Activated CD8-positive, alpha-beta memory T cell treated with anti-CD3 and anti-CD28 coated beads, Interleukin-2, amount 50 U/mL, for 4 hours (primary cell): Measurements from ENCODE around the gene CLDN18.
A peak's percentile ranks its signal among the peaks of the same experiment; 100 is the strongest.

Experiments
- DNase-seq: peaks from one replicate; pipeline ENCODE4 v3.0.0-alpha.2; 2020

Gene CLDN18

DNA sequence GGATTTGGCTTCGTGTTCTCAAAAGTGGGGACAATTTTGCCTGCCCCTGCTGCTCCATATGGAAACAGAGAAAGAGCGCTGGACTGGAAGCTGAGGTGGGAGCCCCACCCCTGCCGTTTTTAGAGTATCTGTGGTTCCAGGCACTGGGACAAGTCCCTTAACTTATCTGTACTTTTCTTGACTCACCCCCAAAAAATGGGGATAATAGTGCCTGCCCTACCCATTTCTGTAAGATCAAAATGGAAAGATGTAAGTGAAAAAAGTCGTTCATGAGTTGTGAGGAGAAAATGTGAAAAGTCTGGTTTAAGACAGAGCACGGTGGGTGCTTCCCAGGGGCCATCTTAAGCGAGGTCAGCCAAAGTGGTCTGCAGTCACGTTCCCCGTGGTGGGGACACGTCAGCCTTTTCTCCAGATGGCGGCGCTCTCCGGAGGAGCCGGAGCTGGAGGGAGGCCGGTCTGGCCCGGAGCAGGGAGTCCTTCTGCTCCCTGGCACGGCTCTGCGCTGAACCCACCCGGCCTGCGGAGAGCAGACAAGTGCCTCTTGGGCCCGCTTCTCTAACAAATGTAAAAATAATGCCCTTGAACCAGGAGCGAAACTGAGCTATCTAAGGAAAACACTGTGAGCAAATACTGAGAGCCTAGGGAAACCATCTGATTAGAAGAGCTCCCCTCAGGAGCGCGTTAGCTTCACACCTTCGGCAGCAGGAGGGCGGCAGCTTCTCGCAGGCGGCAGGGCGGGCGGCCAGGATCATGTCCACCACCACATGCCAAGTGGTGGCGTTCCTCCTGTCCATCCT, at the start of gene CLDN18:
CLDN18 (plus strand) TSS at position 690 of the 797 bp plus-strand sequence; CDS start at position 751, 61 bp downstream.
- no peak for DNase-seq

DNA sequence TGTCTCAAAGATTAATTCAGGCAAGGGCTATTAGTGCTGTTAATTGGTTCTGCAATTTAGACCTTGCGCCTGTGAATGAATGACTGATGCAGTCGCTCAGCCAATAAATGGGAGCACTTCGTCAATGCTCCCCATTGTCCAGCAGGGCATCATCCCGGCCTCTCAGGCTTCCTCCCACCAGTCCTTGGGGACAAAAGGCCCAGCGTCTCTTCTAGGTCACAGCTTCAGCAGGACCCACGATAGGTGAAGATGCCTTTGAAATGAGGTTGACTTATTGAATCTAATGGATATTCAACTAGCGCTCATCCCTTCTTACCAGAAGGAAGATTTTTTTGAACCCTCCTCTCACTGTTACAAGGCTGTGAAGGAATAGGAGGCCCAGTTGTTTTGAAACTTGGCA, 47.7 kb upstream of the CLDN18 start:
- DNase-seq: no peak

DNA sequence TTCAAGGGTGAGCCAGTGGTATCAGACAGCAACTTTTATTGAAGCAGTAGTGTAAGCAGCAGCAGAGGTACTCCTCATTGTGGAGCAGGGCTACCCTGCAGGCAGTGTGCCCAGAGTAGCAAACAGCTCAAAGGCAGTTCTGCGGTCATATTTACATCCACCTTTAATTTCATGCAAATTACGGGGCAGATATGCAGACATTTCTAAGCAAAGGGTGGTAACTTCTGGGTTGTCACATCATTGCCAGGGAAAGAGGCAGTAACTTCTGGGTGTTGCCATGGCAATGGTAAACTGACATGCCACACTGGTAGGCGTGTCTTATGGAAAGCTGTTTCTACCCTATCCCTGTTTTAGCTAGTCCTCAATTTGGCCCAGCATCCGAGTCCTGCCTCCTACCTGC, 46.5 kb upstream of the CLDN18 start:
- DNase-seq: no peak

DNA sequence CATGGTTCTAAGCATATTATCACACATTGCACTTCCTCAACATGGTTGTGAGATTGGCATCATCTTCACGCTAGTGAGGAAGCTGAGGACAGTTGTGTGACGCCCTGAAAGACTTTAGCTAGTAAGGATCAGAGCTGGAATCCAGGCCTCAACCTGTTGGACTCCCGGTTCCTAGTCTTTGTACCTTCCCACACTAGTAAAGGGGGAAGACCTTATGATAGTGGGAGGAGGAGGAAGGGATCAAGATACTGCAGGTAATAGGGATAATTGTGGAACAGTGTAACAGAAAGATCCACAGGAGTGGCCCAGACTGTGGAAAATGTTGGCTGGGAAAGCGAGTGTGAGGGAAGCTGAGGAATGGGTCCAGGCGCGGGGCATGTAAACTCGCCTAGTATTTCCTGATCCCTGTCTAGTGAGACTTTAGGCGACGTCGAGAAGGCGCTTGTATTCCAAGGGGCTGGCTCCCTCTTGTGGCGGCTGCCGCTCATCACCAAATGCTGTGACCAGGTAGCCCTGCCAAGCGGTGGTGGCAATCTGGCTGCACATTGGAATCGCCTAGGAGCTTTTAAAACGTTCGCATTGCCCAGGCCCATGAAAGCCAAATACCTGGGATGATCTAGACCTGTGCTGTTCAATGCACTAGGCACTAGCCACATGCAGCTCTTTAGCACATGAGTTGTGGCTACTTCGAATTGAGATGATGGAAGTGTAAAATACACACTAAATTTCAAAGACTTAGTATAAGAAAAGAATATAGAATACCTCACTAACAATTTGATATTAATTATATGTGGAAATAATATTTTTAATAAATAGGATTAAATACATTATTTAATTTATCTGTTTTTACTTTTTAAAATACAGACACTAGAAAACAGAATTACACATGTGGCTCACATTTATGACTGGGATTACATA, 38.8 kb upstream of the CLDN18 start:
- peak; percentile 30 for DNase-seq

DNA sequence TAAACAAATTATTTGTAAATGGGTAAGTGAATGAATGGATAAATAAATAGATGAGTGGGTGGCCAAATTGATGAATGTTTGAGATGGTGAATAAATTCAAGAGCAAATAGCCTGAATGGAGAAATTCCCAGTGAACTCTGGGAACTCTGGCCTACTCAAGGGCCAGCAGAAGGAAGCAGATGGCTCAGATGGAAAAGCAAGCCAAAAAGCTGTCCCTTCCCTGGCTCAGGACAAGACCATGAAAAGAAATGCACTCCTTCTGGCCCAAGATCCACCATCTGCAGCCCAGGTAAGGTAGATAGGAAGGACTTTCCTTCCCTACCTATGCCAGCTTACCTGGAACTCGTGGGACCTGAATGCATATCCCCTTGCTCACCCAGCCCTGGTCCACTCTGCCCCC, 37.6 kb upstream of the CLDN18 start:
- no peak for DNase-seq

DNA sequence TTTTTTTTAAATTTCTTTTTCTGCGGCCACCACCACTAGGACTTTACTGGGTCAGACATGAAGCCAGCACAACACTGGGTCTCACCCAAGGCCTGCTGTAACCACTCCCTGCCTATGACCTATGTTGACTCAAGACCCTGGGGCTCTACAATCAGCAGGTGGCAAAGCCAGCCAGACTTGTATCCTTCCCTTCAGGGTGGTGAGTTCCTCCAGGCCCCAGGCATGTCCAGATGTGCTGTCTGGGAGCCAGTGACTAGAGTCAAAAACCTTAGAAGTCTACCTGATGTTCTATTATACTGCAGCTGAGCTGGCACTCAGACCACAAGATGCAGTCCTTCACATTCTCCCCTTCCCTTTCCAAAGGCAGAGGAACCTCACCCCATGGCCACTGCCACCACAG, 31.6 kb upstream of the CLDN18 start:
- DNase-seq: no peak

DNA sequence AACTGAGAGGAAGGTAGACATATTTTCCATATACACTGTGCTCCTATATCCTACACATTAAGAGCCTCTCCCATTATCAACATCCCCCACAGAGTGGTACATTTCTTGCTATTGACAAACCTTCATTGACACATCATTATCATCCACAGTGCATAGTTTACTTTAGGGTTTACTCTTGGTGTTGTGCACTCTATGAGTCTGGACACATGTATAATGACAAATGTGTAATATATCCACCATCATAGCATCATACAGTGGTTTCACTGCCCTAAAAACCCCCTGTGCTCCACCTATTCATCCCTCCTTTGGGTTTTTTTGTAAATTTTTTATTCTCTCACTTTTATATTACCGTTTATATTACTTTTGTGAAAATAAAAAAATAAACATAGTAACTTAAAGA, 22.2 kb upstream of the CLDN18 start:
- DNase-seq: no peak

- no peak for DNase-seq
These were observed 21.8 kb upstream of the CLDN18 start for GRCh38 chr3:137988152-137988551.

GRCh38 chr3:137988982-137989381, 21.0 kb upstream of the CLDN18 start:
- no peak for DNase-seq

DNA sequence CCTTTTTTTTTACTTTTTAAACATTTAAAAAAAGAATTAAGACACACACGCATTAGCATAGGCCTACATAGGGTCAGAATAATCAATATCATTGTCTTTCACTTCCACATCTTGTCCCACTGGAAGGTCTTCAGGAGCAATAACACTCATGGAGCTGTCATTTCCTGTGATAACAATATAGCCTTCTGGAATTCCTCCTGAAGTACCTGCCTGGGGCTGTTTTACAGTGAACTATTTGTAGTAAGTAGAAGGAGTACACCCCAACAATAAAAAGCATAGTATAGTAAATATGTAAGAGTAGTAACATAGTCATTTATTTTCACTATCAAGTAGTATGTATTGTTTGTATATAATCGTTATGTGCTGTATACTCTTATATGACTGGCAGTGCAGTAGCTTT, 19.5 kb upstream of the CLDN18 start:
- DNase-seq: no peak

- DNase-seq: no peak
These were observed 17.4 kb upstream of the CLDN18 start for GRCh38 chr3:137992592-137992991.

- no peak for DNase-seq
These were observed 11.6 kb upstream of the CLDN18 start for GRCh38 chr3:137998121-137999042.

DNA sequence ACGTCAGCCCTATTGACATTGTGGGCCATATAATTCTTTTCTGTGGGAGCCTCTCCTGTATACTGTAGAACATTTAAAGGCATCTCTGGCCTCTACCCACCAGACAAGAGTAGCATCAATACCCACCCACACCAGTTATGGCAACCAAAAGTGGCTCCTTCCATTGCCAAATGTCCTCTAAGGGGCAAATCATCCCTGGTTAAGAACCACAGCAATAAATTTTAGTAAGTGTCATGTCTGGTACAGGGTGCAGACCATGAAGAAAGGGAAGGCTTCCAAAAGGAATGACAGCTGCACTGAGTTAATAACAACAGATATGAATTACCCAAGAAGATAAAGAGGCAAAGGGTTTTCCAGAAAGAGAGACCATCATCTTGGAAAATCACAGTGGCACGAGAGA, 6.9 kb upstream of the CLDN18 start:
- DNase-seq: no peak

DNA sequence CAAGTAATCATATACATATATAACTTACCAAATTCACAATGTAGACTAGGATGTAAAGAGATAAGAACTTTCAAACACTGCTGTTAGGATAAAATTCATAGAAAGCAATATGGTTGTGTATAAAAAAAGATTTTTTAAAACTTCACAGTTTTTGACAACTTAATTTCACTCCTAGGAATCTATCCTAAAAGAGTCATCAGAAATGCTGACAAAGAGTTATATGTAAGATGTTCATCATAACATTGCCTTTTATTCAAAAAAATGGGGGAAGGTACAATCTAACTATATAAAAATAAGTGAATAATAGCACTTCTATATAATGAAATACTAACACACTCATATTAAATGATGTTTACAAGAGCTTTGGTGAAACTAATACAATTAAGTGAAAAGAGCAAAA, 4.3 kb upstream of the CLDN18 start:
- DNase-seq: no peak

GRCh38 chr3:138007898-138008297, 2.1 kb upstream of the CLDN18 start:
- DNase-seq: no peak

- no peak for DNase-seq
These were observed 267 bp downstream of the CLDN18 start for GRCh38 chr3:138010273-138010590.

DNA sequence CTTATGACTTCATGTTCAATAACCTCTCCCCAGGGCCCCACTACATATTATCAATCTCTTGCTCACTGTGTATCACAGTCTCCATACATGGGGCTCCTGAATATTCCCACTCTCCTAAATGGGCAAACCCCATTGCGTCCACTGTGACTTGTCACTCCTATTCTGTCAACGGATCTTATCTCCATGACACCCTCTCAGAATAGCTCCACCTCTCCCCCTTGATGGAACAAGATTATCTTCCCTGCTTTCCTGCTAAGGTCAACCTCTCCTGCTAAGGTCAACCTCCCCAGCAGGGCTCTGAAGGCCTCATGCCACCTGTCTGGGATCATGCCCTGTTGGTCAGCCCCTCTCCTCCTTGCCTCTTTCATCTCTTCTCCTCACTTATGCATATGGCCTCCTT, 1.8 kb downstream of the CLDN18 start:
- no peak for DNase-seq

DNA sequence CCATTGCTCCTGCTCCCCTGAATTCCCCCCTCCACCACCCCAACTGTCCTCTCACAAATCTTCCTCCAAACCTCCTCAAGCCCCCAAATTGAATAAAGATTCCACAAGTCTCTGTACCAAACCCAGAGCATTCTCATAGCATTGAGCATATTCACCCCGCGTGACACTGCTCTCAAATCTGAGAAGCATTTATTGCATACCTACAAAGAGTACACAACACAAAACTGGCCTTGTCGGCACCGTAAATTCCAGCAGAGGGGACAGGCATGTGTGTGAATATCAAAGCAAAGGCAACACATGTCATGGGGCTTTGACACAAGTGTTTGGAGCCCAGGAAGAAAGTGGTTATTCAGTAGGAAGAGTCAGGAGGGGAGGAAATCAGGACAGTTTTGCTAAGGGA, 2.6 kb downstream of the CLDN18 start:
- DNase-seq: no peak

DNA sequence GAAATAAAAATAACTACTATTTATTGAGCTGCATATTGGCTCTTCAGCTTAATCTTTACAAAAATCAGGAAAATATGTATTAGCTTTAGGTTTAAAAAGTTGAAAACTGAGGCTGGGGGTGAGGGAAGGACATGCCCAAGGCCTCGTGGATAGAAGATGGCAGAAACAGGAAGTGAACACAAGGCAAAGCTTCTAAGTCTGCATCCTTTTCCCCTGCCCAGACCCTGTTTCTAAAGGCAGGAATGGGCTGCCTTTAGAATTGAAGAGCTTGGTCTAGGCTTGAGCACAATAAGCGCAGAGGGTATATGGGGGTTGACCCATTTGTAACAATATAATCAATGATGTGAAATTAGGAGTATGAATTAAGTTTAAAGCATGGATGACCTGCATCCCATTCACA, 6.1 kb downstream of the CLDN18 start:
- no peak for DNase-seq

- DNase-seq: no peak
These were observed 9.5 kb downstream of the CLDN18 start for GRCh38 chr3:138019281-138020069.

DNA sequence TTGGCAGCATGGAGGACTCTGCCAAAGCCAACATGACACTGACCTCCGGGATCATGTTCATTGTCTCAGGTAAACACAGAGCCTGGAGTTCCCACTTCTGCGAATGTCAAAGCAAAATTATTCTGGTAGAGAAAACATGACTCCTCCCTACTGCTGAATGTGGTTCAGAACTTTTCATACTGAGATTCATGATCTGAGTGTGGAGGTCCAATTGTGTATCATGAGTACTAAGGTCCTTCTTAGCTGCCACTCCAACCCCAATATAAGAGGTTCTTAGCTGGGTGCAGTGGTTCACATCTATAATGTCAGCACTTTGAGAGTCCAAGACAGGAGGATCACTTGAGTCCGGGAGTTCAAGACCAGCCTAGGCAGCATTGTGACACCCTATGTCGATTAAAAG, 13.8 kb downstream of the CLDN18 start:
- DNase-seq: no peak

DNA sequence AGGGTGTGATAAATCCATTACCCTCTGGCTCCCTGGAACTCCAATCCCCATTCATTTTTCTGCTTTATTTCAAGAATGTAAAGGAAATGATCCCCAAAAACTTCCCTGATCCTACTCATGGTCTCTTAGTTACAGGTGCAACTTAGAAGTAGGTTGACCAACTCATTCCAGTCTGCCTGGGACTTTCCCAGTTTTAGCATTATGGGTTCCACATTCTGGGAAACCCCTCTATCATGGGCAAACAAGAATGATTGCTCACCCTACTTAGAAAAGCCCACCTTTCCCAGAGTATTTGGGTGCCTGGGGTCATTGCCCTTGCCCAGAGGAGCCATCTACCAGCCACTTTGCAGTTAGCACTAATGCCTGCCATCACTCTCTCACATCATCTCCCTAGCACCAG, 15.6 kb downstream of the CLDN18 start:
- no peak for DNase-seq
